GM12873 (cell line): ENCODE data around the gene ANKRA2.

Source experiments
- CTCF ChIP-seq: IDR thresholded peaks from 2 replicates; pipeline ENCODE4 v1.5.1; 2012; ENCODE audit warnings: low read depth, mild to moderate bottlenecking, moderate library complexity, low read length, control low read depth; ENCODE audit not compliant: insufficient read depth; ENCODE audit errors: missing control alignments

The ANKRA2 gene

GRCh38 chr5:73565139-73565968 is at the start of gene ANKRA2, which contains the start of gene UTP15:
Gene ANKRA2 (minus strand): TSS chr5:73565639. CDS start chr5:73562881, 2,758 bp downstream.
Gene UTP15 (plus strand): TSS chr5:73565743. CDS start chr5:73567345, 1,602 bp downstream.
- no peak for TF ChIP-seq CTCF

GRCh38 chr5:73615085-73615484 is 49.6 kb upstream of the ANKRA2 start:
- TF ChIP-seq CTCF: no peak

GRCh38 chr5:73612799-73613198 is 47.4 kb upstream of the ANKRA2 start:
- no peak for TF ChIP-seq CTCF

GRCh38 chr5:73607228-73607627 is 41.8 kb upstream of the ANKRA2 start:
- TF ChIP-seq CTCF: no peak

- no peak for TF ChIP-seq CTCF
These were observed 40.8 kb upstream of the ANKRA2 start for GRCh38 chr5:73606206-73606753.

- no peak for TF ChIP-seq CTCF
These were observed 40.0 kb upstream of the ANKRA2 start for GRCh38 chr5:73605223-73606087.

- no peak for TF ChIP-seq CTCF
These were observed 38.6 kb upstream of the ANKRA2 start for GRCh38 chr5:73603998-73604397.
